ENCODE results near the gene DKK3.

The DKK3 gene

GRCh38 chr11:12019337-12019736 is 10.9 kb upstream of the DKK3 start:
- no peak overlapping the region for H4K8ac ChIP-seq (ENCODE audit: low read depth, low read length)
- no peaks in the 10 kb centered on the region for H3K36me3 ChIP-seq (replicated peaks in 1 of 2; ENCODE audit: control insufficient read depth in 2 of 2, insufficient read depth in 2 of 2, low read length in 2 of 2)
- H4K91ac ChIP-seq (ENCODE audit: low read depth, low read length, poor library complexity) = no peak overlapping the region
- H2AK5ac ChIP-seq (ENCODE audit: low read depth, low read length) = no peak overlapping the region
- no peak for DNase-seq (ENCODE audit: low spot score)
- H3K27me3 ChIP-seq (ENCODE audit: control insufficient read depth in 3 of 3, insufficient read depth in 3 of 3, low read depth in 1 of 3, low read length in 3 of 3) = no peaks in the 10 kb centered on the region
- no peak overlapping the region for H2BK15ac ChIP-seq (ENCODE audit: low read length)
- no peak overlapping the region for H3K14ac ChIP-seq (ENCODE audit: low read length)
- H3K4me2 ChIP-seq (ENCODE audit: insufficient read depth, low read length, poor library complexity, severe bottlenecking) = no peak overlapping the region
- peak overlapping the region; percentile 62 for H2AFZ ChIP-seq (ENCODE audit: low read length)
- H2BK5ac ChIP-seq (ENCODE audit: low read length) = no peak overlapping the region
- H2BK120ac ChIP-seq (ENCODE audit: low read depth, low read length) = no peak overlapping the region
- no peak overlapping the region for H3K27ac ChIP-seq (replicated peaks; ENCODE audit: low read length)
- no peak overlapping the region for H3K23ac ChIP-seq (ENCODE audit: low read depth, low read length, poor library complexity)
- H3K4me1 ChIP-seq (ENCODE audit: control insufficient read depth in 2 of 2, insufficient read depth in 1 of 2, low read depth in 1 of 2, low read length in 2 of 2) = peaks cover 5 to 10% of the 10 kb centered on the region in 2 donors
- H2BK12ac ChIP-seq (ENCODE audit: low read length) = no peak overlapping the region
- H3K79me1 ChIP-seq (ENCODE audit: low read depth, low read length) = no peaks in the 10 kb centered on the region
- no peak overlapping the region for H3K18ac ChIP-seq (ENCODE audit: low read length)
- peak overlapping the region in 1 of 2 donors; percentile 0 for H3K4me3 ChIP-seq (ENCODE audit: low read length in 2 of 2)
- WGBS, 2 donors (ENCODE audit: extremely low coverage in 2 of 2, insufficient read length in 2 of 2, insufficient replicate concordance in 1 of 2) = no CpG with 5 or more reads among the region's 9 CpGs
- H3K9me3 ChIP-seq (replicated peaks in 1 of 2; ENCODE audit: control insufficient read depth in 2 of 2, insufficient read depth in 1 of 2, low read depth in 1 of 2, low read length in 2 of 2) = peaks cover 0 to 15% of the 10 kb centered on the region in 2 donors
- H3K9ac ChIP-seq (ENCODE audit: low read depth, low read length, poor library complexity) = no peak overlapping the region
- H3K4ac ChIP-seq (ENCODE audit: low read length) = no peak overlapping the region

GRCh38 chr11:12017865-12018453 is 9.5 kb upstream of the DKK3 start:
- Histone ChIP-seq H3K14ac (ENCODE audit: low read length) (no peak overlapping the region), H3K4me2 (ENCODE audit: insufficient read depth, low read length, poor library complexity, severe bottlenecking) (no peak overlapping the region), H2BK5ac (ENCODE audit: low read length) (no peak overlapping the region), H2BK12ac (ENCODE audit: low read length) (no peak overlapping the region), H3K27me3 (ENCODE audit: control insufficient read depth in 3 of 3, insufficient read depth in 3 of 3, low read depth in 1 of 3, low read length in 3 of 3) (no peaks in the 10 kb centered on the region), H2AK5ac (ENCODE audit: low read depth, low read length) (no peak overlapping the region), H3K9ac (ENCODE audit: low read depth, low read length, poor library complexity) (no peak overlapping the region), H2BK120ac (ENCODE audit: low read depth, low read length) (no peak overlapping the region), H2AFZ (ENCODE audit: low read length) (no peak overlapping the region), H3K4me1 (ENCODE audit: control insufficient read depth in 2 of 2, insufficient read depth in 1 of 2, low read depth in 1 of 2, low read length in 2 of 2) (peaks cover 5 to 10% of the 10 kb centered on the region in 2 donors), H4K8ac (ENCODE audit: low read depth, low read length) (no peak overlapping the region), H3K79me1 (ENCODE audit: low read depth, low read length) (no peaks in the 10 kb centered on the region), H3K27ac (replicated peaks; ENCODE audit: low read length) (no peak overlapping the region), H3K36me3 (replicated peaks in 1 of 2; ENCODE audit: control insufficient read depth in 2 of 2, insufficient read depth in 2 of 2, low read length in 2 of 2) (no peaks in the 10 kb centered on the region), H4K91ac (ENCODE audit: low read depth, low read length, poor library complexity) (no peak overlapping the region), H3K18ac (ENCODE audit: low read length) (no peak overlapping the region), H3K23ac (ENCODE audit: low read depth, low read length, poor library complexity) (no peak overlapping the region), H3K4me3 (ENCODE audit: low read length in 2 of 2) (peak overlapping the region in 1 of 2 donors; percentile 35), H2BK15ac (ENCODE audit: low read length) (no peak overlapping the region), H3K4ac (ENCODE audit: low read length) (no peak overlapping the region), H3K9me3 (replicated peaks in 1 of 2; ENCODE audit: control insufficient read depth in 2 of 2, insufficient read depth in 1 of 2, low read depth in 1 of 2, low read length in 2 of 2) (peaks cover 0 to 4% of the 10 kb centered on the region in 2 donors)
- WGBS, 2 donors (ENCODE audit: extremely low coverage in 2 of 2, insufficient read length in 2 of 2, insufficient replicate concordance in 1 of 2) = no CpG with 5 or more reads among the region's 3 CpGs
- DNase-seq (ENCODE audit: low spot score) = no peak

- Histone ChIP-seq H3K9me3 (replicated peaks in 1 of 2; ENCODE audit: control insufficient read depth in 2 of 2, insufficient read depth in 1 of 2, low read depth in 1 of 2, low read length in 2 of 2) (peaks cover 0 to 3% of the 10 kb centered on the region in 2 donors), H2BK120ac (ENCODE audit: low read depth, low read length) (no peak overlapping the region), H3K4ac (ENCODE audit: low read length) (no peak overlapping the region), H3K23ac (ENCODE audit: low read depth, low read length, poor library complexity) (no peak overlapping the region), H2BK15ac (ENCODE audit: low read length) (no peak overlapping the region), H3K18ac (ENCODE audit: low read length) (no peak overlapping the region), H2AK5ac (ENCODE audit: low read depth, low read length) (no peak overlapping the region), H3K36me3 (replicated peaks in 1 of 2; ENCODE audit: control insufficient read depth in 2 of 2, insufficient read depth in 2 of 2, low read length in 2 of 2) (no peaks in the 10 kb centered on the region), H3K27me3 (ENCODE audit: control insufficient read depth in 3 of 3, insufficient read depth in 3 of 3, low read depth in 1 of 3, low read length in 3 of 3) (no peaks in the 10 kb centered on the region), H3K4me3 (ENCODE audit: low read length in 2 of 2) (no peak overlapping the region), H3K27ac (replicated peaks; ENCODE audit: low read length) (no peak overlapping the region), H3K79me1 (ENCODE audit: low read depth, low read length) (no peaks in the 10 kb centered on the region), H4K91ac (ENCODE audit: low read depth, low read length, poor library complexity) (no peak overlapping the region), H3K4me1 (ENCODE audit: control insufficient read depth in 2 of 2, insufficient read depth in 1 of 2, low read depth in 1 of 2, low read length in 2 of 2) (peaks cover 5 to 10% of the 10 kb centered on the region in 2 donors), H2BK5ac (ENCODE audit: low read length) (no peak overlapping the region), H2BK12ac (ENCODE audit: low read length) (no peak overlapping the region), H2AFZ (ENCODE audit: low read length) (no peak overlapping the region), H4K8ac (ENCODE audit: low read depth, low read length) (no peak overlapping the region), H3K4me2 (ENCODE audit: insufficient read depth, low read length, poor library complexity, severe bottlenecking) (no peak overlapping the region), H3K9ac (ENCODE audit: low read depth, low read length, poor library complexity) (no peak overlapping the region), H3K14ac (ENCODE audit: low read length) (no peak overlapping the region)
- no peak for DNase-seq (ENCODE audit: low spot score)
- WGBS, 2 donors (ENCODE audit: extremely low coverage in 2 of 2, insufficient read length in 2 of 2, insufficient replicate concordance in 1 of 2) = no CpG with 5 or more reads among the region's 5 CpGs
Measured at GRCh38 chr11:12017243-12017678, 8.8 kb upstream of the DKK3 start.

- no CpG with 5 or more reads among the region's 2 CpGs for WGBS, 2 donors (ENCODE audit: extremely low coverage in 2 of 2, insufficient read length in 2 of 2, insufficient replicate concordance in 1 of 2)
- H2BK12ac ChIP-seq (ENCODE audit: low read length) = no peak overlapping the region
- no peak overlapping the region for H3K18ac ChIP-seq (ENCODE audit: low read length)
- no peak overlapping the region for H2BK15ac ChIP-seq (ENCODE audit: low read length)
- no peak overlapping the region for H3K4me3 ChIP-seq (ENCODE audit: low read length in 2 of 2)
- H2AFZ ChIP-seq (ENCODE audit: low read length) = no peak overlapping the region
- H3K9ac ChIP-seq (ENCODE audit: low read depth, low read length, poor library complexity) = no peak overlapping the region
- no peak overlapping the region for H2AK5ac ChIP-seq (ENCODE audit: low read depth, low read length)
- no peak overlapping the region for H3K14ac ChIP-seq (ENCODE audit: low read length)
- H3K9me3 ChIP-seq (replicated peaks in 1 of 2; ENCODE audit: control insufficient read depth in 2 of 2, insufficient read depth in 1 of 2, low read depth in 1 of 2, low read length in 2 of 2) = no peaks in the 10 kb centered on the region
- no peak overlapping the region for H2BK120ac ChIP-seq (ENCODE audit: low read depth, low read length)
- H3K4ac ChIP-seq (ENCODE audit: low read length) = no peak overlapping the region
- H3K27me3 ChIP-seq (ENCODE audit: control insufficient read depth in 3 of 3, insufficient read depth in 3 of 3, low read depth in 1 of 3, low read length in 3 of 3) = no peaks in the 10 kb centered on the region
- H3K4me1 ChIP-seq (ENCODE audit: control insufficient read depth in 2 of 2, insufficient read depth in 1 of 2, low read depth in 1 of 2, low read length in 2 of 2) = peaks cover 5 to 10% of the 10 kb centered on the region in 2 donors
- no peak for DNase-seq (ENCODE audit: low spot score)
- H4K91ac ChIP-seq (ENCODE audit: low read depth, low read length, poor library complexity) = no peak overlapping the region
- no peak overlapping the region for H4K8ac ChIP-seq (ENCODE audit: low read depth, low read length)
- H3K27ac ChIP-seq (replicated peaks; ENCODE audit: low read length) = no peak overlapping the region
- no peak overlapping the region for H3K4me2 ChIP-seq (ENCODE audit: insufficient read depth, low read length, poor library complexity, severe bottlenecking)
- no peak overlapping the region for H3K23ac ChIP-seq (ENCODE audit: low read depth, low read length, poor library complexity)
- H3K79me1 ChIP-seq (ENCODE audit: low read depth, low read length) = no peaks in the 10 kb centered on the region
- no peaks in the 10 kb centered on the region for H3K36me3 ChIP-seq (replicated peaks in 1 of 2; ENCODE audit: control insufficient read depth in 2 of 2, insufficient read depth in 2 of 2, low read length in 2 of 2)
- H2BK5ac ChIP-seq (ENCODE audit: low read length) = no peak overlapping the region
Measured at GRCh38 chr11:12016246-12016645, 7.8 kb upstream of the DKK3 start.
